Stimulated activated CD4-positive, alpha-beta T cell treated with anti-CD3 and anti-CD28 coated beads, Interleukin-4, amount 100 ng/mL, for 4 hours (primary cell): ENCODE data around the gene SNAP91.
A peak's percentile ranks its signal among the peaks of the same experiment; 100 is the strongest.

Source experiments
- DNase-seq, 2 experiments: peaks; one replicate each; pipeline ENCODE4 v3.0.0-alpha.2; 2020

The SNAP91 gene

GRCh38 chr6:83536647-83537589 lies 172.0 kb downstream of the SNAP91 start:
- DNase-seq, result no peak

GRCh38 chr6:83536034-83536646 lies 172.8 kb downstream of the SNAP91 start:
- DNase-seq, result peak; percentile 6 to 35

- no peak for DNase-seq
Measured at GRCh38 chr6:83518816-83519480, 190.0 kb downstream of the SNAP91 start.

DNA sequence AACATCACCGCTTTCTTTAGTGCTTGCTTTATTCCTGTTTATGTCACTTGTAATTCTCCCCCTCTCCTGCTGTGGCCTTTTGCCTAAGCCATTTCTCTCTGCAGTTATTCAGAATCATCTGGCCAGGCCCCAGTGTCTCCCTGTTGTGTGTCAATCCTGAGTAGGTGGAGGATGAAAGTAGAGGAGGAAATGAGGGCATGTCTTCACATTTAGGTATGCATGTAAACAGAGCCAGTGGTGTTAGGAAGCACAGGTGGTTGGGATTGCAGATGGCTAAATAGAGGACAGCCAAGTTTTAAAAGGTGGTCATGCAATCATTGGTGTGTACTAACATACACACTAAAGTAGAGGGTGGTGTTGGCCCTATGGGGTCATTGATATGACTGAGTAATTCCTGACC lies 191.4 kb downstream of the SNAP91 start:
- DNase-seq, result no peak

- no peak for DNase-seq
Measured at GRCh38 chr6:83514866-83515466, 193.9 kb downstream of the SNAP91 start.

DNA sequence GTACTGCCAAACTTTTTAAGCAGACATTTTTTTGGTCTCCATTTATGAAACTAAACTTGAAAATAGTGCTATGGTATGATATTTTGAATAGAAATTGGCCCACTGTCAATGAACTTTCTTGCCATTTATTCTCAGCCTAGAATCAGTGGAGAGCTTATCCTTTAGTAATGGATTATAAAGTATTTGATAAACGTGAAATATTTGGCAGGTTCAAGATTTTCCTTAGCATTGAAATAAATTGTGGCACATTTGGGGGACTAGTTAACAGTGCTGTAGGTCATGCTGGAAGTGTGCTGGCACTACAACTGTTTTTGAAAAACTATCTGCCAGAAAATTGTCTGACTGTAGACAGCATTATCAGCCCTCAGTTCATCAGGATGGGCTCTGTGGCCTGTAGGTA lies 194.4 kb downstream of the SNAP91 start:
- no peak for DNase-seq

GRCh38 chr6:83511901-83512681 lies 196.8 kb downstream of the SNAP91 start, which contains the start of gene PRSS35:
PRSS35 (plus strand) TSS chr6:83512534; CDS start chr6:83523442, 10,908 bp downstream.
- DNase-seq, result no peak

GRCh38 chr6:83511266-83511665 lies 197.6 kb downstream of the SNAP91 start:
- no peak for DNase-seq

DNA sequence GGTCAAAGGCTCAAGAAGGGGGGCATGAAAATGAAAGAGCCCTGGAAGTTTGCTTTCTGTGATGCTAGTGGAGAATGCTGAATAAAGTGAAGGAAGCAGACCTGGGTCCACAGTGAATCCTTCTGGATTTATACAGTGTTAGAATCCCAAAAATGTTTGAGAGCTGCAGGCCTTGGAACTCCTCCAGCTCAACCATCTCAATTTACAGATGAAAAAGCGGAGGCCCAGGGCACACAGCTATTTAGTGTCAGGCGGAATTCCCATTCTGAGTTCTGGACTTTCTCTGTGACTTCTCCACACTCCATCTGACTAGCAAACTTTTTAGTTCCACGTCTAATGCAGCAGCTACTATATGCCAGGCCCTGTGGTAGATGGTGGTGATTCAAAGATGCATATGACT lies 198.1 kb downstream of the SNAP91 start:
- no peak for DNase-seq

- no peak for DNase-seq
Measured at GRCh38 chr6:83509441-83509840, 199.5 kb downstream of the SNAP91 start.

DNA sequence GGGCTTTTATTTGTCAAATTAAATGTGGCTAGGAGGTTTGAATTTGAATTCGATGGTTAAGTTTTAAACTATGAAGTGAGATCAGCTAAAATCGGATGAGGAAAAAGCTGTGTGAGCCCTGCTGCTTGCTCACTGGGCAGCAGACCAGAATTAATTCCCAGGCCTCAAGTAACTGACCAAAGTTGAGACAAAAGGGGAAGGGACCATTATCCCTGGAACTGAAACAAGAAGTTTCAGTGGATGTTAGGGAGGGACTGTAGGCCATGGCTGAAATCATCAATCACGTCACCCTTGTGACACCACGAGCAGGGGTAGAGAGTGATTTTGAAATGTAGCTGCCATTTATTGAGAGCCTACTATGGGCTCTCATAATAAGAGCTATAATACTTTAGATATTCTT lies 203.5 kb downstream of the SNAP91 start:
- no peak for DNase-seq
